HG03565 (cell line): ENCODE data around the gene ELP4.
"Not testable (repeated sequence)": the region's sequence is repeated elsewhere in the genome, so short reads cannot be mapped to it uniquely, and the experiment has no call there.

Source experiments
- ATAC-seq: cut with Tn5 transposase; IDR thresholded peaks from one replicate; pipeline ENCODE4 v1.9.1; 2021; ENCODE audit warnings: mild to moderate bottlenecking, moderate library complexity; ENCODE audit not compliant: unreplicated experiment

Gene ELP4

DNA sequence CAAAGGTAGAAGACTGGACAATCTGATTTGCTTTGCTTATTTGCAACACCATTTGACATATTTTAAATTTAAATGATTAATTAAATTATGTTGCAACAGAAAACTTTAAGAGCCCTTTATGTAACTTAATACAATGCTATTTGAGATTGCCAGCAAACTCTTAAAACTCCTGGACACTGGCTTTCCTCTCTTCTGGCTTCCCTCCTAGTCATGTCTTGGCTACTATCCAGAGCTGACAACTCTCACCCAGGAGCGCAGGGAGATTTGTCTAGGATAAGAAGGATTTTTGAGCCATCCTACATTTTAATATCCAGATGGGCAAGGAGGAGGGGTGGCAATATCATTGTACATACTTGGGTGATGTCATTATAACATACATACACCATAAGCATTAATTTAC, 134.3 kb downstream of the ELP4 start:
- no peak for ATAC-seq

DNA sequence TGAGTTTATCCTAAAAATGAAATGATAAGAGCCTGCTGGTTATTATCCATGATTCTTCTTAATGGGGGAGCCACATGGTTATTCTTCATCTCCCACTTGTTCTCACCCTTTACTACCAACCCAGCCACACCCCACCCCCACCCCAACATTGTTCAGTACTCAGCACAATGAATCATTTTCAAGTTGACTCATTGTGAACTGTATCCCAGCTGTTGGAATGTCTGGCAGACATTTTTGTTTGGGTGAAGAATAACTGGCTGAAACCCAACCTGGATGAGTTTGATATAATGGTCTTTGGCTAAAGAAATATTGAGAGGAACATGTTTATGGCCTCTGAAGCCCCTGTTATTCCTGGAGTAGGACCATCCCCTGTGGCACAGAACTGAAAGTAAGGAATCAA, 136.2 kb downstream of the ELP4 start:
- no peak for ATAC-seq

DNA sequence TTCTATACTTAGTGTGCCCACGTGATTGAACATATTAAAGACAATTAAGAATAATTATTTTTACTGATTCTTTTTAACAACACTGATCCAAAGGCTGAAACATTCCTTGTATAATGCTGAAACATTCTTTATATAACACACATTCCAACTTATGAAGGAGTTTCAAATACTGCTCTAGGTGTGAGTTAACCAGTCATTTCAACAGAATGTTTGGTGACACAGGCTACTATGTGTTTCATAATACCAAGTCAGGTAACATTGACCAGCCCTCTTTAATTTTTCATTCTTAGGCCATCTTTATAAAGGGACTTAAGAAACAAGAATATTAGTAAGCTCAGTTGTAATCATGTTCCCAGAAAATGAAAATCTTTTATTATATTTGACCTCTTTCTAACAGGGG, 136.6 kb downstream of the ELP4 start:
- no peak for ATAC-seq

DNA sequence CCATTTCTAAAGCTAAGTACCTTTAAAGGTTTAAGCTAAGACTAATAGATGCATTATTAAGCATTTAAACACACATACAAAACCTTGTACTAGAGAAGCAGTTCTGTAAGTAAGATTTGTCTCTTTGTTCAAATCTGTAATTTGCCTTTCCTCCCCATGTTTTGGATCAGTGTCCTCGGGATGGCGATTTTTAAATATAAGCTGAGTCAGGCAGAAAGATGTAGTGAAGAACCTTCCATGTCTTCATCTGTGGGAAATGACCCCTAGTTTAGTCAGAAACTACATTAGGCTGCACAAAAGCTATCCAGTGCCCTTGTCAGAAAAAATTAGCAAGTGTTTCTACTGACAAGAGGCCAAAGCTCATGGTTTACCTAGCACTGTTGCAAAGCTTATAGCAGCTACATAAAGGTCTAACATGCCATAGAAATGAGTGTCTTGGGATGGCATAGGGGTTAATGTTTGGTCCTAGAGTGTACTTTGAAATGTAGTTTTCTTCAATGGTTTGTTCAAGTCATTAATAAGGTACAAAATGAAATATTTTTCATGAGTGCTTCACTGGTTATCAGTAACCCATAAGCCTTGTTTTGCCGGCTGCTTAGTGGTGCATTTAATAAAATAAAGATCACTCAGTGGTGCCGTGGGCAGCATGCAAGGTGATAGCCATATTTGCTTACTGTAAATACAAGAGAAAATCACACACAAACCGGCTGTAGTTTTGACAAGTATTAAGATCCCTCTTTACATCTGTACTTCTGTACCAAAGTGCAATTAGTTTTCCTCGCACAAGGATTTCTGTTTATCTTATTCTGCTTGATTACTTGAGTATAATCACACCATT, 139.8 kb downstream of the ELP4 start:
- no peak for ATAC-seq

DNA sequence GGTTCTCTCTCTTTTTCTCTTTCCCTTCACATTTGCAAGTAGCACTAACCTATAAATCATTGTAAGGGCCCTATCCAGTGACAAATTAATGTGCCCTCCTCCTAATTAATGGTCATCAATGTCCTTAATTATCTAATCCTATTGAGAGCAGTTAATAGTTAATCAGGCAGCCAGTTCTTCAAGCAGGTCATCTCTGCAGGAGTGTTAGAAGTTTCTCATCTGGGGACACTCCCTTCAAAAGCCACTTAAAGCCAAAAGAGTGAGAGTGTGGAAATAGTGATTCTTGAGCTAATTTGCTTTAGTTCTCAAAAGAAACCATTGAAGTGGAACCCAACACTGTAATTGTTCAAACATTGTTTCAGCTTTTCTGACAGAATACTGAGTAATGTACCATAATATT, 141.6 kb downstream of the ELP4 start:
- ATAC-seq: no peak

DNA sequence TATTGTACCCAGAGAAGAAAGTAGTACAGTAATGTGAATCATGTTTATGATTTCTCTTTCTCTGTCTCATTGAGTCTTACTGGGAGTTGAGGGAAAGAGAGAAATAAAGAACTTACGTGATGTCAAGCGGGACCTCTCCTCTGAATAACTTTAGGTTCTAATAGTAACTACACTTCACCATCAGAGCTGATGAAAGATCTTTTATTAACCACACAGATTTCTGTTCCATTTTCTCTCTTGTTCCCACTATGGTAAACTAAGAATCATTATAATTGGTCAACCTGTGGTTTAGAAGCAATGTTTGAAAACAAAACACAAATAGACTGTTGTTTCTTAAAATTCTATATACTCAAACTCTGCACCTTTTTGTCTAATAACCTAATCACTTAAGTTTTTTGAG, 142.3 kb downstream of the ELP4 start:
- peak; percentile 34 for ATAC-seq

DNA sequence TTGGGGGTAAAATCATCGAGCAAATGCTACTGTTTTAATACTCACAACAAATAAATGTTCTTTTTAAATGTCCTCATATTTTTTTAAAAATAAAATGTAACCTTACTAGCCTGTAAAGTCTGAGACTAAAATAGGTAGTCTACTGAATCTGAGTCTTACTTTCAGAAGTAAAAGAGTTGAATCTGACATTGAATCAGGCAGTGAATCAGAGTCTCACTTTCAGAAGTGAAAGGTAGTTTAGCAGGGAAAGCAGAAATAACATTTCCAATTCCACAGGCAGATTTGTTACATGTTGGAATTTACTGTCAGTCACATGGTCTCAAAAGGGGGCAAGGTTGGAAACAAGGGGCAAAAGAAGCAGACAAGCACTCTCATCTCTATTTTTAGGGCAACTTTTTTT, 143.0 kb downstream of the ELP4 start:
- peak; percentile 46 for ATAC-seq

DNA sequence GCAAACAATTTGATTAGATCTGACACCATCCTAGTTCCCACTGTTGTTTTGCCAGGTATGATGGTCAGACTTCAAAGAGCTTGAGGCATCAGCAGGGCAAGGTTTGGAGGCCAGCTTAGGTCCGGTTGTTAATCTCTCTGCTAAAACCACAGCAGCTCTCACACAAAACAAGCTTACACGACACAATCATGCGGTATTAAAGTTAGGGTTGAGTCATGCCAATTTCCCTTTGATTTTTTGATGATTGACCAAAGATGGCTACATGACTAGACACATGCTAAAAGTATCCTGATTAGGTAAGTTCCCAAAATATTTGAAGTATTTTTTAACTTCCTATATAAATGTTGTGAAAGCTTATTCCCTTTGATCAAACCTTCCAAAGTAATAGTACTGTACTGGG, 145.9 kb downstream of the ELP4 start:
- ATAC-seq: no peak

DNA sequence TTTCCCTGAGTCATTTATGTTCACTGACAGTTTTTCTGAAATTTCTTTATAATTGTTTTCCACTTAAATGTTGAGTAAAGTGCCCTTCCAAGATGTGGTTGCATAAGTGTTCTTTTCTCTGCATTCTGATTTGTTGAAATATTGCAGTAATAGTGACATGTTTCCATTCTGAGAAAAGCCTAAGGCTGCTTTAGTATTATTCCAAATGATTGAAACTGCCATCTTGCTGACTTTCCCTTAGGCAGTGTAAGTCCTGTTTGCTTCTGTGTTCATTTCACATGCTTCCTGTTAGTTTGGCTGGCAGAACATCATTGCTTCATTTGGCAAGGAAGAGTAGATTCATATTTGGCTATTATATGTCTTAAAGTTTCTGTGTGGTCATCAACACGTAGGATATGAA, 146.5 kb downstream of the ELP4 start:
- ATAC-seq: no peak

DNA sequence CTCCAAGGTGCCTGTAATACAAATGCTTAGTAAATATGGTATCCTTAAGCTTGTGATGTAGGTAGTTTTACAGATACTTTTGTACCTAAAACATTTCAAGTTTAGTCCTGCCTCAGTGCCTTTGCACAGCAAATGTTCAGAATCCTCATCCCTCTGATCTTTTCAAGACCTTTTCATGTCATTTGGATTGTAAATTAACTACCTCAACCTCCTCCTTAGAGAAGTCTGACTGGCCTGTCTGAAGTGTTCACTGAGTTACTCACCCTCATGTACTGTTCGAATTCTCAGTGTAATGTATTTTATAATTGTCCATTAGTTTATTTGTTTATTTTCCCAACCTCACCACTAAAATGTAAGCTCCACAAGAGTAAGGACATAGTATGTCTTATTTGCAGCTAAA, 147.5 kb downstream of the ELP4 start:
- ATAC-seq: no peak

DNA sequence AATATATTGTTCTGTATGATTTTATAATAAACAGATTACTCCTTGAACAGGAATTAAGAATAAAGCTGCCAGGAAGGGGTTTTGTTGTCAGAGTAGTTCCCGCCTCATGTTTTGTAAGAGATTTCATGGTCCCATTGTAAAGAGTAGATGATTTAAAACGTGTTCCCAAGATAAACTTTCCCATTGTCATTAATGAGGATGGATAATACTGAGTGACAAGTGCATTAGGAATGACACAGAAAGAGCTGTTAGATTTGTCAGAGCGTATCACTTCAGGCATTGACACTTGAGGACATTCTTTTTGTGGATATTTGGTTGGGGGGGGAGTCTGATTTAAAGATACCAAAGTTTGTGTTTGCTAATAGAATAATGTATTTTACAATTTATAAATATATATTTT, 154.6 kb downstream of the ELP4 start:
- ATAC-seq: no peak

DNA sequence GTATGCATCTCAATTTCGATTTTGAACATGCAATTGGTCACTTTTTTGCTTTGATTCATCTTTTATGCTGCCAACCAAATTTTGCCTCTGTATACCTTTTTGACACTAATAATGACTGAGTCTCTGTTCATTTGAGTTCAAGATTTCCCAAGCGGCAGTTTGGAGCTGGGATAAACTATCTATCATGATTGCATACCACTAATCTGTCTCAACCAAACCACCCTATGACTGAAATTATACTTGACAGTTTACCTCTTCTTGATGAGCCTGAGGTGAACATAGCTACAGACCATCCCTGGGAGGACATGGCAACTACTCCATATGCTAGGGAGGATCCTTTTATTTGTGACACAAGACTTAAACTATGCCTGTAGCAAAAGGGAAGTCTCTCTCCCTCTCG, 155.4 kb downstream of the ELP4 start:
- ATAC-seq: no peak

DNA sequence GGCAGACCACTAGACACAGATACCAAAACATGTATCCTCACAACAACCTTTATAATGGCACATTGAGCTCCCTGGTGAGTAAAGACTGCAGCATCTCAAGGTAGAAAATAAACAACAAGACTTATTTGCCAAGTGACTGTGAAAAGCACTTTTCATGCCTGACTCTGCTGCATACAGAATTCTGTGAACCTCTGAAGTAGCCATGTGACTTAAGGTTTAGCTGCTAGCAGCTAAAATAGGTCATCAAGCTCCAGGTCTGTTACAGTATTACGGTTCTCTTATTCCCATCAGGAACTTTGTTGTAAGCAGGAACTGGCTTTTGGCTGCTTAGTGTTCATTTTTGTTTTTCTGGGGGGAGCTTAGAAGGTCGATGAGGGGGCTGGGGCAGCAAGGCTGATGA, 162.1 kb downstream of the ELP4 start:
- ATAC-seq: no peak

DNA sequence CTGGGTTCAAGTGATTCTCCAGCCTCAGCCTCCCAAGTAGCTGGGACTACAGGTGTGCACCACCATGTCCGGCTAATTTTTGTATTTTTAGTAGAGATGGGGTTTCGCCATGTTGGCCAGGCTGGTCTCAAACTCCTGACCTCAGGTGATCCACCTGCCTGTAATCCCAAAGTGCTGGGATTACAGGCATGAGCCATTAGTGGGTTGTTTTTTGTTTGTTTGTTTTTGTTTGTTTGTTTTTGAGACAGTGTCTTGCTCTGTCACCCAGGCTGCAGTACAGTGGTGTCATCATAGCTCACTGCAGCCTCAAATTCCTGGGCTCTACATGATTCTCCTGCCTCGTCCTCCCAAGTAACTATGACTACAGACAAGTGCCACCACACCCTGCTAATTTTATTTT, 163.5 kb downstream of the ELP4 start:
- ATAC-seq: not testable (repeated sequence)

DNA sequence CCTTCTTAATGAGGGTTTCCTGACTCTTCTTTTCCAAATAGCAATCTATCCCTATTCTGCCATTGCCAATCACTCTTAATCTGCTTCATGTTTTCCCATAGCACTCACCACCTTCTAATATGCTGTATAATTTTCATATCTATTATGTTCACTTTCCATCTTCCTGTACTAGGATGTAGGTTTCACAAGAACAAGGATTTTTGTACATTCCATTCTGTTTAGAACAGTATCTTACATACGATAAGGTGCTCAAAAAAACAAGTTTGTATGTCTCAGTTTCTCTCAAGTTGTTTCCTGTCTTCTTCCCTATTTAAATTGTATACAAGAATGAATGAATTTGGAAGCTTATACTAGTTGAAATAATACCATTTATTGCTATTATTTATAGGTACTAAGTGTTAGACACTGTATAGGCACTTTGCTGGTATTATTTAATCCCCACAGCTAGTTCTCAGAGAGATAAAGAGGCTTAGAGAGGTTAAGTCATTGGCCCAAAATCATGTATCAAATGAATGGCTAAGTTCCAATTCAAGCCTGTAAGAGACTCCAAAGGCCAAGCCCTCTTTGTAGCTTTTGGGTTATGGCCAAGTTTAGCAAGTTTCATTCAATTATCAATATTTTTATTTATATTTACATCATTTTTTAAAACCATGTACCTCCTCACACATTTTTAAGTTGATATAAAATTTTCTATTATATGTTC, 166.9 kb downstream of the ELP4 start:
- ATAC-seq: no peak

DNA sequence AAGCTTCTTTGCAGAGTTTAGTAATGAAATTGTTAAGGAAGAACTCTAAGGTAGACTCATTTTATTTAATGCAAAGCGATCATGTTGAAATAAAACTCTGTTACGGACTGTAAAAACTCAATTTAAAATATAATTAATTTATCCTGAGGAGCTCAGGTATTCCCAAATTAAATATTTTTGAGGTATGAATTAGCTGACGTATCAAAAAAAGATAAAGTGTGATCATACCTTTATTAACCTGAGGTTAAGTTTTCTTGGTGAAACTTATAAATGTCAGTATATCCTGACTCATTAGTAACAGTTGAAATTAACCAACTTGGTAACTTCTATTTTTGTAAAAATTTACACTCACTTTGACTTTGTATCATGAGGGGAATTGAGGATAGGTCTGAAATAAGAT, 171.2 kb downstream of the ELP4 start:
- no peak for ATAC-seq

DNA sequence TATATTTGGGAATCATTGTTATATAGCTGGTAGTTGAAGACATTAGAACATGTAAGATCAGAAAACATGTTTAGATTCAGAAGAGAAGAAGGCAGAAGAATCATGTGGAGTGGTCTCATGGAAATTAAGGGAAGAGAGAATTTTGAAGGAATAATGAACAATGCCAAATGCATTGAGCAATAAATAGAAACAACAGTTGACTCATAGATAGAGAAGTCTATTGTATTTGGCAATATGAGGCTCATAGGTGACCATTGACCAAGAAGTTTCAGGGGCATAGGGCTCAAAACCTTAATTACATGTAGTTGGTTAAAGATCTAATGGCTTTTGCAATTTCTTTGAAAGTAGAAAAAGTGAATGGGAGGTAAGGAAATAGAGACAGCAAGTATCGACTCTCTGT, 177.7 kb downstream of the ELP4 start:
- ATAC-seq: no peak

DNA sequence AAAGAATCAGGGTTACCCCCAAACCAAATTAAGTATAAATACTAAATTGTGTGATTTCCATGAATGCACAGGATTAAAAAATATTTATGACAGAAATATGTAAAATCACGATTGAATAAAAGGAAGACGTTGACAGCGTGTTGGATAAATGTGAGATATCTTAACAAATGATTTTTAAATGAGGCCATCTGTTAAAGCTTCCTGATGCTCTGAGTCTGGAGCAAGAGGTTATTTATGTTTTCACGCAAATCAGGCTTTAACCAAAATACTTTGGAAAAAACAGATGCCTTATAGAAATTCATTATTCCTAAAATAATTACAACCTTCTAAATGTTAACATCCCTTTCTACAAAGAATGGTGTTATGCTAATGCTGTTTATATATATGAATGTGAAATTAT, 178.3 kb downstream of the ELP4 start:
- ATAC-seq: no peak

DNA sequence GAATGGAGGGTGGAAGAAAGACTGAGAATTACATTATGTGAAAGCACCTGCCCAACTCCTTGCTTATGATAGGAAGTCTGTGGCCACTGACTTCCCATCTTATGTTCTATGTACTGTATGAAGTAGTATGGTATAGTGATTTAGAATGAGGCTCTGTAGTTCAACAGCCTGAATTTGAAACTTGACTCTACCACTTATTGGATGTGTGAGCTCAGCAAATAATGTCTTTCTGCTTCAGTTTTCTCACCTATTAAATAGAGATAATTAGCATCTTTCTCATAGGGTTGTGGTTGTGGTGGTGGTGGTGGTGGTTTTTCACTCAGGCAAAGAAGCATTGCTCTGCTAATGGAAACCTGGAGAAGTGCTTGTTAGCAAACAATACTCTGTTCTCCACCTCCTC, 180.0 kb downstream of the ELP4 start:
- ATAC-seq: no peak

DNA sequence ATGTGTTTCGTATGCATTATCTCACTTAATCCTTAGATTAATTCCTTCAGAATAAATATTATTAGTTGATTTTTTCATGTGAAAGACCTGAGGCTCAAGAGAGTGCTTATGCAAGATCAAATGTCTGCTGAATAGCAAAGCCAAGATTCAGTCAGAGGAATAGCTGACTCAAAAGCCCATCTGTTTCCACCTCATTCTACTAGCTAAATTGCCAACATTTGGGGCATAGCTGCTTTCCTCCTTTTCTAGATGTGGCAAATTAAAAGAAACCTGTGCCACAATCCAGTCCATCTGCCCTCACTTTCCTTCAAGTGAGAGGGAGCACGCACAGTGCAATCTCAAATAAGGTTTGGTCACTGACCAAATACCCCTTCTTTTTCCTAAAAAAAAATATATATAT, 180.5 kb downstream of the ELP4 start:
- ATAC-seq: no peak

DNA sequence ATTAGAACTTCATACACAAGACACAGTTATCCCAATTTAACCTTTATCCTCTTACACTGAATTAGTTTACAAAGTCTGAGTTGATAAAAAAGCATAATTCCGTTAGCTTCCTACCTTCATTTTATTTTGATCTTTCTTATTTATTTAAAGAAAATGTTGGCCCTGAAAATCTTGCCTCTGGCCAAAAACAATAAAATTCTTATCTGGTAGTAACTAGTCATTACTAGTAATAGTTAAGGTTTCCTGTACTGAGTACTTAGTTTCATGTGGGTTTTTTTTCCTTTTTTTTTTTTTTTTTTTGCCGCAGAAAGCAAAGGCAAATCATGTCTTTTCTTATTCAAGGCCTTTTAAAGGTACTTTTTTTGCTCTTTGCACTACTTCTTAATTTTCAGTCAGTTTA, 180.9 kb downstream of the ELP4 start:
- ATAC-seq: no peak

DNA sequence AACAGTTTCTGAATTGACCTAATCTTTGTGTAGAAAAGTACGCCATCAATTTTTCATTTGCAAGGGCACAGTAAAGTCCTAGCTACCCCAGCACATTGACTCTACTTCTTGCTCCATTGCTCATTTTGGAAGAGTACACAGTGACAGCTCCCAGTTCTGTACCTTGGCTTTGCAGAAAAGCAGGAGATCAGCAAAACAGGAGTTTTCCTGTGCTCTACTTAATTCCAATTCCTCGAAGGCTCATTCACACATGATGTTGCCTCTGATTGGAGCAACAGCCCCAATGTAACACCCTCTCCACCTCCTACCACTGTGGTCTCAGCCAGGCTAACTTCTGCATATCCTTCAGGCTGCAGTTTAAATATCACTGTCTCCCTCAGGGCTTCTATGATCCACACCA, 182.9 kb downstream of the ELP4 start:
- no peak for ATAC-seq

DNA sequence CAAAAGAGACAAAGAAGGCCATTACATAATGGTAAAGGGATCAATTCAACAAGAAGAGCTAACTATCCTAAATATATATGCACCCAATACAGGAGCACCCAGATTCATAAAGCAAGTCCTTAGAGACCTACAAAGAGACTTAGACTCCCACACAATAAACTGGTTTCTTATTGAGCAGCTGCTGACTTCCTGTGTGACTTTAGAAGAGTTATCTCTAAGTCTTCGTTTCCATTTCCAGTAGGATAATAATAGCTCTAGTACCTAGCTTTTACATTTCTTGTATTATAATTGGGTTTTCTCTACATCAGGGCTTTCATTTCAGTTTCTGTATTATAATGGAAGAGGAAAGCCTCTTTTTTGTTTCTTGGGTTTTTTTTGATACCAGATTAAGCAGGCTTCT, 187.5 kb downstream of the ELP4 start:
- peak; percentile 98 for ATAC-seq
